ENCODE data around the gene RPS3. TPM values are rescaled to one million over a fixed set of nuclear protein-coding genes. Genes with fewer than 3 reads are reported as not detected.

Gene RPS3
- total RNA-seq, 1 donor from 2014 or later: 1,962 TPM

GRCh38 chr11:75389276-75389605, 10.1 kb upstream of the RPS3 start:
- no peak overlapping the region for H3K4me2 ChIP-seq
- DNase-seq (ENCODE audit: low spot score): no peak
- Mint-ChIP-seq H3K27me3 (ENCODE audit: insufficient read depth, low read depth) (peaks cover 4% of the 10 kb centered on the region), H3K27ac (no peak overlapping the region), H3K4me1 (peaks cover 3% of the 10 kb centered on the region), H3K9me3 (no peaks in the 10 kb centered on the region), H3K4me3 (no peak overlapping the region), H3K36me3 (no peaks in the 10 kb centered on the region)
- H2AFZ ChIP-seq (replicated peaks): peak overlapping the region; percentile 93
- no peaks in the 10 kb centered on the region for H3K36me3 ChIP-seq
- no peaks in the 10 kb centered on the region for H4K20me1 ChIP-seq (ENCODE audit: low read depth)
- H3K9me3 ChIP-seq (ENCODE audit: low read depth): no peaks in the 10 kb centered on the region
- H3K27me3 ChIP-seq: no peaks in the 10 kb centered on the region
- TF ChIP-seq EZH2 (IDR thresholded peaks at IDR 0.05): no peak
- no peak for TF ChIP-seq EZH2phosphoT487 (IDR thresholded peaks at IDR 0.05)
- TF ChIP-seq CTCF (IDR thresholded peaks at IDR 0.05): no peak
- H3K4me3 ChIP-seq: no peak overlapping the region
- H3K79me2 ChIP-seq (ENCODE audit: low read depth): no peaks in the 10 kb centered on the region
- no peak overlapping the region for H3K27ac ChIP-seq
- H3F3A ChIP-seq (ENCODE audit: low read depth): peaks cover 4% of the 10 kb centered on the region
- H3K9ac ChIP-seq: no peak overlapping the region
- H3K4me1 ChIP-seq: peaks cover 8% of the 10 kb centered on the region

- H2AFZ ChIP-seq (replicated peaks): no peak overlapping the region
- no peak overlapping the region for H3K4me3 ChIP-seq
- H3K4me1 Mint-ChIP-seq: no peaks in the 10 kb centered on the region
- H4K20me1 ChIP-seq (ENCODE audit: low read depth): no peaks in the 10 kb centered on the region
- H3K9me3 ChIP-seq (ENCODE audit: low read depth): no peaks in the 10 kb centered on the region
- H3K27ac Mint-ChIP-seq: no peak overlapping the region
- peaks cover 4% of the 10 kb centered on the region for H3F3A ChIP-seq (ENCODE audit: low read depth)
- H3K36me3 ChIP-seq: no peaks in the 10 kb centered on the region
- TF ChIP-seq EZH2 (IDR thresholded peaks at IDR 0.05): no peak
- TF ChIP-seq CTCF (IDR thresholded peaks at IDR 0.05): no peak
- no peak for TF ChIP-seq EZH2phosphoT487 (IDR thresholded peaks at IDR 0.05)
- no peak overlapping the region for H3K4me3 Mint-ChIP-seq
- no peak overlapping the region for H3K4me2 ChIP-seq
- H3K27me3 ChIP-seq: no peaks in the 10 kb centered on the region
- no peak for DNase-seq (ENCODE audit: low spot score)
- no peak overlapping the region for H3K9ac ChIP-seq
- peaks cover 8% of the 10 kb centered on the region for H3K4me1 ChIP-seq
- H3K9me3 Mint-ChIP-seq: no peaks in the 10 kb centered on the region
- H3K79me2 ChIP-seq (ENCODE audit: low read depth): no peaks in the 10 kb centered on the region
- no peaks in the 10 kb centered on the region for H3K36me3 Mint-ChIP-seq
- H3K27me3 Mint-ChIP-seq (ENCODE audit: insufficient read depth, low read depth): peaks cover 2% of the 10 kb centered on the region
- no peak overlapping the region for H3K27ac ChIP-seq
Observed at GRCh38 chr11:75389925-75390324, 9.4 kb upstream of the RPS3 start.

DNA sequence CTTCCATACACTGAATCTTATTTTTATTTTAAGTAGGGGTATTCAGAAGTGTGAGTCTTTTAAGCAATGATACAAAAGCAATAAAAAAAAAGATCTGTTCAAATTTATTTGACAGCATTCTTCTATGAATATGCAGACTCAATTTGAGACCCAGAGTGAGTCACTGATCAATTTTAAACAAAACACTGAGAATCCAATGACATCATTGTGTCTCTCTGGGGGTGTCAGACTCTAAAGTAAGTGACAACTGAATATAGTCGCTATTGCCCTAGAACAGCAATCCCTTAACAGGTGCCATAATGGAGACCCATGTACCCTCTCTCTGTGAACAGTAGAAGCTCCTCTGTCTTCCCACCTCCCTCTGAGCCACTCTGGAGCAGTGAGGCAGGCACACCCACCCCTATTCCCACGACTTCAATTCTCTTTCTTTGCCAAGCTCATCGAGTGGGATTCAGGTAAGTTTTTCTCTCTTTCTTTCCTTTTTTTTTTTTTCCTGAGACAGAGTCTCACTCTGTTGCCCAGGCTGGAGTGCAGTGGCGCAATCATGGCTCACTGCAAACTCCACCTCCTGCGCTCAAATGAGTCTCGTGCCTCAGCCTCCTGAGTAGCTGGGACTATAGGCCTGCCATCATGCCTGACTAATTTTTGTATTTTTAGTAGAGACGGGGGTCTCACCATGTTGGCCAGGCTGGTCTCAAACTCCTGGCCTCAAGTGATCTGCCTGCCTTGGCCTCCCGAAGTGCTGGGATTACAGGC, 5.1 kb upstream of the RPS3 start:
- DNase-seq (ENCODE audit: low spot score): no peak
- Histone ChIP-seq H3K36me3 (no peaks in the 10 kb centered on the region), H3K4me2 (no peak overlapping the region), H3K4me1 (peaks cover under 1% of the 10 kb centered on the region), H3K79me2 (ENCODE audit: low read depth) (no peaks in the 10 kb centered on the region), H3K27ac (no peak overlapping the region), H3F3A (ENCODE audit: low read depth) (peaks cover 6% of the 10 kb centered on the region), H3K9me3 (ENCODE audit: low read depth) (no peaks in the 10 kb centered on the region), H3K4me3 (no peak overlapping the region), H3K9ac (no peak overlapping the region), H2AFZ (replicated peaks) (no peak overlapping the region), H4K20me1 (ENCODE audit: low read depth) (no peaks in the 10 kb centered on the region), H3K27me3 (no peaks in the 10 kb centered on the region)
- Mint-ChIP-seq H3K27ac (no peak overlapping the region), H3K4me3 (no peak overlapping the region), H3K27me3 (ENCODE audit: insufficient read depth, low read depth) (peaks cover 2% of the 10 kb centered on the region), H3K9me3 (no peaks in the 10 kb centered on the region), H3K36me3 (no peaks in the 10 kb centered on the region), H3K4me1 (peaks cover 9% of the 10 kb centered on the region)
- TF ChIP-seq EZH2phosphoT487 (IDR thresholded peaks at IDR 0.05): no peak

GRCh38 chr11:75398906-75399305, 412 bp upstream of the RPS3 start:
- Histone ChIP-seq H2AFZ (replicated peaks) (peak overlapping the region; percentile 90), H4K20me1 (ENCODE audit: low read depth) (peaks cover 44% of the 10 kb centered on the region), H3K27me3 (no peaks in the 10 kb centered on the region), H3K9ac (no peak overlapping the region), H3K36me3 (peaks cover 28% of the 10 kb centered on the region), H3K9me3 (ENCODE audit: low read depth) (no peaks in the 10 kb centered on the region), H3F3A (ENCODE audit: low read depth) (peaks cover 49% of the 10 kb centered on the region), H3K27ac (no peak overlapping the region), H3K79me2 (ENCODE audit: low read depth) (peaks cover 46% of the 10 kb centered on the region), H3K4me3 (no peak overlapping the region), H3K4me2 (no peak overlapping the region), H3K4me1 (peaks cover 15% of the 10 kb centered on the region)
- Mint-ChIP-seq H3K27me3 (ENCODE audit: insufficient read depth, low read depth) (peaks cover 2% of the 10 kb centered on the region), H3K9me3 (no peaks in the 10 kb centered on the region), H3K36me3 (peaks cover 26% of the 10 kb centered on the region), H3K27ac (peak overlapping the region; percentile 98), H3K4me1 (peaks cover 36% of the 10 kb centered on the region), H3K4me3 (peak overlapping the region; percentile 98)
- TF ChIP-seq EZH2 (IDR thresholded peaks at IDR 0.05): no peak
- no peak for DNase-seq (ENCODE audit: low spot score)

Data from neural progenitor cell (in vitro differentiated cells).